Gastroesophageal sphincter (tissue), 4 donors: ENCODE measurements around the gene CPD. TPM values are rescaled to one million over a fixed set of nuclear protein-coding genes. Genes with fewer than 3 reads are reported as not detected.
"Not testable (repeated sequence)": the region's sequence is repeated elsewhere in the genome, so short reads cannot be mapped to it uniquely, and the experiment has no call there.

Experiments used
- ATAC-seq: fragments of 150-250 bp; one replicate; pipeline ENCODE4 v1.9.1; 2016; ENCODE audit warnings: mild to moderate bottlenecking, moderate library complexity
- H3K27ac ChIP-seq, 4 donors: fragments of 200-600 bp; sonication (generic) in 3 of 4; 1 replicate in 3 of 4; 2 replicates in 1 of 4; pipeline ENCODE4 v1.5.1; 2016 to 2019
- H3K27me3 ChIP-seq: fragments of 200-600 bp; sonication (generic); one replicate; pipeline ENCODE4 v1.5.1; 2019
- H3K36me3 ChIP-seq, 2 donors: fragments of 200-600 bp; sonication (generic); one replicate each; pipeline ENCODE4 v1.5.1; 2019; ENCODE audit warnings: control low read depth in 1 of 2
- H3K4me1 ChIP-seq, 3 donors: fragments of 200-600 bp; sonication (generic); 1 replicate in 2 of 3; 2 replicates in 1 of 3; pipeline ENCODE4 v1.5.1; 2016 to 2019; ENCODE audit warnings: control low read depth in 2 of 3
- H3K4me3 ChIP-seq, 2 donors: fragments of 200-600 bp; sonication (generic); one replicate each; pipeline ENCODE4 v1.5.1; 2019; ENCODE audit warnings: mild to moderate bottlenecking in 1 of 2, moderate library complexity in 1 of 2
- H3K9me3 ChIP-seq, 3 donors: fragments of 200-600 bp; sonication (generic); one replicate each; pipeline ENCODE4 v1.5.1; 2017 to 2019; ENCODE audit warnings: control low read depth in 2 of 3
- EP300 ChIP-seq: sonication (generic); formaldehyde crosslinking; IDR thresholded peaks from one replicate; pipeline ENCODE4 v1.6.1; 2017; ENCODE audit warnings: antibody characterized with exemption, mild to moderate bottlenecking
- POLR2A ChIP-seq, 2 donors: fragments of 450-650 bp; IDR thresholded peaks; one replicate each; pipeline ENCODE4 v1.6.1; 2017; ENCODE audit warnings: antibody characterized with exemption in 2 of 2, mild to moderate bottlenecking in 2 of 2, moderate library complexity in 1 of 2
- POLR2AphosphoS5 ChIP-seq: sonication (generic); formaldehyde crosslinking; IDR thresholded peaks from one replicate; pipeline ENCODE4 v1.6.1; 2017; ENCODE audit warnings: antibody characterized with exemption
- WGBS, 2 donors: methylation state at CpG; one replicate each; pipeline ENCODE4 v1.1.5; 2018; ENCODE audit warnings: low coverage in 1 of 2; 5-methylcytosine and 5-hydroxymethylcytosine counted together
- total RNA-seq, 4 donors: library from RNA; depleted of rRNA; stranded (reverse); fragments of >200 nt; gene quantifications; one replicate each; pipeline ENCODE4 v1.1.0, GENCODE V29; 2016
- TF ChIP-seq, protein P1 (sequence below), 4 experiments: fragments of 200-600 bp in 2 of 4; fragments of 450-650 bp in 2 of 4; sonication (generic) in 1 of 4; IDR thresholded peaks; one replicate each; pipeline ENCODE4 v1.5.1; 2017 to 2019; ENCODE audit warnings: antibody characterized with exemption in 4 of 4, mild to moderate bottlenecking in 2 of 4, moderate library complexity in 2 of 4

CPD gene
- total RNA-seq, 4 donors from 2014 or later: 37.8 to 103 (median 57.5) TPM

DNA sequence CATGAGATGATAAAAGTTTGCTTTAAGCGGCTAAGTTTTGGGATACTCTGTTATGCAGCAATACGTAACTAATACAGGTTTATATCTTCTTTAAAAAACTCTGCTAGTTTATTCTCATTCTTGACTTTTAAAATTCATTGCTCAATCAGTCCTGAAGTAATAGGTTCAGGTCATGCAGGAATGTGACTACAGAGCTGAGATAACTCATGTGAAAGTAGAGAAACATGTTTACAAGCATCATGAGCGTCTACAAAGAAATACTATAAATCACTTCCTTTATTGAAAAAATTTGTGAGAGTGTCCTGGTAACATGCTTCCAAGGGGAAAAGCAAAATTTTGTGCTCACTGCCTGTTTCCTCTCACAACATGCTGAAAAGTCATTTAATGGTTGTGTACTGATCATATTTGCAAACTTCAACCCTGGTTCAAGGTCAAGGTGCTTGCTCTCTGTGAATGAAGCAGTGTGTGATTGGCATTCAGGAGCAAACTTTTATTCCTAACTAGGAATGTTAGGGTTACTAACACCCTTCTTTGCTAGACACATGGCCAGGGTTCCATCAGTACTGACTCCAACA lies 32.4 kb upstream of the CPD start:
- H3K27me3 ChIP-seq: no peaks in the 10 kb centered on the region
- ATAC-seq: no peak
- peak overlapping the region in 2 of 4 donors; percentile 25 to 50 for H3K27ac ChIP-seq
- TF ChIP-seq POLR2A (IDR thresholded peaks at IDR 0.05) (no peak), EP300 (no peak), POLR2AphosphoS5 (no peak)
- TF ChIP-seq, protein P1, sequence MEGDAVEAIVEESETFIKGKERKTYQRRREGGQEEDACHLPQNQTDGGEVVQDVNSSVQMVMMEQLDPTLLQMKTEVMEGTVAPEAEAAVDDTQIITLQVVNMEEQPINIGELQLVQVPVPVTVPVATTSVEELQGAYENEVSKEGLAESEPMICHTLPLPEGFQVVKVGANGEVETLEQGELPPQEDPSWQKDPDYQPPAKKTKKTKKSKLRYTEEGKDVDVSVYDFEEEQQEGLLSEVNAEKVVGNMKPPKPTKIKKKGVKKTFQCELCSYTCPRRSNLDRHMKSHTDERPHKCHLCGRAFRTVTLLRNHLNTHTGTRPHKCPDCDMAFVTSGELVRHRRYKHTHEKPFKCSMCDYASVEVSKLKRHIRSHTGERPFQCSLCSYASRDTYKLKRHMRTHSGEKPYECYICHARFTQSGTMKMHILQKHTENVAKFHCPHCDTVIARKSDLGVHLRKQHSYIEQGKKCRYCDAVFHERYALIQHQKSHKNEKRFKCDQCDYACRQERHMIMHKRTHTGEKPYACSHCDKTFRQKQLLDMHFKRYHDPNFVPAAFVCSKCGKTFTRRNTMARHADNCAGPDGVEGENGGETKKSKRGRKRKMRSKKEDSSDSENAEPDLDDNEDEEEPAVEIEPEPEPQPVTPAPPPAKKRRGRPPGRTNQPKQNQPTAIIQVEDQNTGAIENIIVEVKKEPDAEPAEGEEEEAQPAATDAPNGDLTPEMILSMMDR (IDR thresholded peaks at IDR 0.05): no peak
- H3K4me3 ChIP-seq: no peak overlapping the region
- 82 to 94% methylated on average over 3 of the region's 3 CpGs for WGBS, 2 donors
- H3K9me3 ChIP-seq: no peaks in the 10 kb centered on the region
- no peaks in the 10 kb centered on the region for H3K36me3 ChIP-seq
- peaks cover 0 to 31% (median 0%) of the 10 kb centered on the region in 3 donors for H3K4me1 ChIP-seq

DNA sequence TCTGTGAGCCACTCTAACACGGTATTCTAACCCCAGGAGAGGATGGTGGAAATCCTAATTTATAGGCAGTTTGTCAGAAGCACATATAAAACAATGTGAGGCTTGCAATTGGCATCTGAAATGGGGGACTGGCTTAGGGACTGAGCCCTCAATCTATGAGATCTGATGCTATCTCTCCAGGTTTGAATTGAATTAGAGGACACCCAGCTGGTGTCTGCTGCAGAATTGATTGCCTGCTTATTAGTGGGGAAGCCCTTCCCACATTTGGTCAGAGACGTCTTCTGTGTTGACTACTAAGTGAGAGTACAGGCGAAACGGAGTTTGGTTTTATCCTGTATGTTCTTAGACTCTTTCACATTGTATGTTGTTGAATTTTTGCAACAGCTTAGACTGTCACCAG lies 31.2 kb upstream of the CPD start:
- no peak for ATAC-seq
- H3K9me3 ChIP-seq: no peaks in the 10 kb centered on the region
- WGBS, 2 donors: 45 to 60% methylated on average over 4 of the region's 4 CpGs
- peaks cover 0 to 26% (median 0%) of the 10 kb centered on the region in 3 donors for H3K4me1 ChIP-seq
- H3K4me3 ChIP-seq: no peak overlapping the region
- H3K27me3 ChIP-seq: no peaks in the 10 kb centered on the region
- no peaks in the 10 kb centered on the region for H3K36me3 ChIP-seq
- TF ChIP-seq POLR2A (IDR thresholded peaks at IDR 0.05): no peak
- TF ChIP-seq, protein P1 (IDR thresholded peaks at IDR 0.05): no peak
- TF ChIP-seq EP300: no peak
- no peak for TF ChIP-seq POLR2AphosphoS5
- H3K27ac ChIP-seq: no peak overlapping the region

- Histone ChIP-seq H3K27me3 (no peaks in the 10 kb centered on the region), H3K9me3 (no peaks in the 10 kb centered on the region), H3K27ac (no peak overlapping the region), H3K4me3 (no peak overlapping the region), H3K36me3 (no peaks in the 10 kb centered on the region), H3K4me1 (peaks cover 0 to 18% (median 0%) of the 10 kb centered on the region in 3 donors)
- TF ChIP-seq POLR2AphosphoS5 (no peak), POLR2A (IDR thresholded peaks at IDR 0.05) (no peak), EP300 (no peak)
- TF ChIP-seq, protein P1 (IDR thresholded peaks at IDR 0.05): no peak
- 80 to 87% methylated on average over 1 of the region's 1 CpG for WGBS, 2 donors
- no peak for ATAC-seq
Measured at GRCh38 chr17:30349252-30349651, 29.5 kb upstream of the CPD start.

- not testable (repeated sequence) for H3K36me3 ChIP-seq, H3K9me3 ChIP-seq, H3K4me3 ChIP-seq, ATAC-seq, H3K4me1 ChIP-seq, H3K27ac ChIP-seq, H3K27me3 ChIP-seq
- 84 to 86% methylated on average over 3 of the region's 4 CpGs for WGBS, 2 donors
Measured at GRCh38 chr17:30351263-30351662, 27.5 kb upstream of the CPD start.

DNA sequence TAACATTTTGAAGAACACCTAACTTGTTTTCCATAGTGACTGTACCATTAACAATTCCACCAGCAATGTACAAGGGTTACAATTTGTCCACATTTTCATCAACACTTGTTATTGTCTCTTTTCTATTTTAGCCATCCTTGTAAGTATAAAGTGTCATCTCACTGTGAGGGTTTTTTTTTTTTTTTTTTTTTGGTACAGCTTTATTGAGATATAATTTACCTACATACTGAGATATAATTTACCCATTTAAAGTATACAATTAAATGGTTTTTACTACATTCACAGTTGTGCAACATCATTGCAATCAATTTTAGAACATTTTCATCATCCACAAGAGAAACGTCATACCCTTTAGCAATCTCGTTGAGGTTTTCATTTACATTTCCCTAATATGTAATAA lies 27.0 kb upstream of the CPD start:
- Histone ChIP-seq H3K36me3 (no peaks in the 10 kb centered on the region), H3K27ac (no peak overlapping the region), H3K4me1 (no peaks in the 10 kb centered on the region), H3K4me3 (no peak overlapping the region), H3K9me3 (no peaks in the 10 kb centered on the region), H3K27me3 (no peaks in the 10 kb centered on the region)
- TF ChIP-seq EP300 (no peak), POLR2A (IDR thresholded peaks at IDR 0.05) (no peak), POLR2AphosphoS5 (no peak)
- TF ChIP-seq, protein P1 (IDR thresholded peaks at IDR 0.05): no peak
- WGBS, 2 donors: 94% methylated on average over 2 of the region's 2 CpGs; no CpG with 5 or more reads in 1 of the 2 donors
- no peak for ATAC-seq
